Stimulated activated CD8-positive, alpha-beta memory T cell treated with anti-CD3 and anti-CD28 coated beads, Interleukin-2, amount 100 ng/mL, for 1 hour (primary cell): Measurements from ENCODE around the gene IFT52.
"Not testable (repeated sequence)": the region's sequence is repeated elsewhere in the genome, so short reads cannot be mapped to it uniquely, and the experiment has no call there.

Experiments
- DNase-seq, 2 donors: peaks; one replicate each; pipeline ENCODE4 v3.0.0-alpha.2; 2020; ENCODE audit warnings: low read depth in 2 of 2

Gene IFT52

DNA sequence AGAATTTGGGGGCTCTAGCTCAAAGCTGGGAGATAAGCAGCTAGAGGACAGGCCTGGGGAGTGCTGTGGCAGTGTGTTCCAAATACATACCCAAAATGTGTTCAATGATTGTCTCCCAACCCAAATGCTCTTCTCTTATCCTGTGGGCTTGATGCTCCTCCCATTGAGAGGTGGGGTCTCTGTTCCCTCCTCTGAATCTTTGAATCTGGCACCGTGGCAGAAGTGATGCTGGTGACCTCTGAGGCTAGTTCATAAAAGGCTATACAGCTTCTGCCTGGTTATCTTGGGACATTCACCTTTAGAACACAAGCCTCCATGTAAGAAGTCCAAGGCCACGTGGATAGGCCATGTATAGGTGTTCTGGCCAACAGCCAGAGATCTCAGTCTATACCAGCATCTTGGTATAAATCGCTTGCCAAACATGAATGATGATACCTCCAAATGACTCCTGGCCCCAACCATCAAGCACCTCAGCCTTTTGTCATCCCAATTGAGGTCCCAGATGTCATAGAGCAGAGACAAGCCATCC lies 60.3 kb downstream of the IFT52 start:
- no peak for DNase-seq

DNA sequence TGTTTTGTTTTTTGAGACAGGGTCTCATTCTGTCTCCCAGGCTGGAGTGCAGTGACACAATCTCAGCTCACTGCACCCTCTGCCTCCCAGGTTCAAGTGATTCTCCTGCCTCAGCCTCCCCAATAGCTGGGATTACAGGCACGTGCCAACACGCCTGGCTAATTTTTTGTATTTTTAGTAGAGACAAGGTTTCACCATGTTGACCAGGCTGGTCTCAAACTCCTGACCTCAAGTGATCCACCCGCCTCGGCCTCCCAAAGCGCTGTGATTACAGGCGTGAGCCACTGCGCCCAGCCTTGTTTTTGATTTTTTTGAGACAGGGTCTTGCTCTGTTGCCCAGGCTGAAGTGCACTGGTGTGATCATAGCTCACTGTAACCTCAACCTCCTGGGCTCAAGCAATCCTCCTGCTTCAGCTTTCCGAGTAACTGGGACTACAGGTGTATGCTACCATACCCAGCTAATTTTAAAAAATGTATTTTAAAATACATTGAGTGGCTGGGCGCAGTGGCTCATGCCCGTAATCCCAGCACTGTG lies 61.0 kb downstream of the IFT52 start:
- DNase-seq: not testable (repeated sequence)

DNA sequence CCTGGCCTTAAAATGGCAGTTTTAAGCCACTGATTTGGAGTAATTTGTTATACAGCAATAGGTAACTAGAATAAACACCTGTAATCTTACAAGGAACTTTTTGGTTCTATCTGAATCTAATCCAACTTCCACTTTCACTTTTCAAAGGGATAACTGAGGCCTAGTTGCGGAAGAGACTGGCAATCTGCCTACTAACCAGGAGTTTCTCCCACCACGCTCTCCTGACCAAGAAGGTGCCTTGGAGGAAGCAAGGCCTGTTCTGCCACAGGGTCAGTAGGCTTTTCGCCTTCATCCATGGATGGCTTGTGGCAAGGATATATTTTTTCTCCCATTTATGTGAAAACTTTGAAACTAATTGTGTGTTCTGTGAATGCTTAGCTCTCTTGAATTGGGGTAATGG lies 63.2 kb downstream of the IFT52 start:
- no peak for DNase-seq

DNA sequence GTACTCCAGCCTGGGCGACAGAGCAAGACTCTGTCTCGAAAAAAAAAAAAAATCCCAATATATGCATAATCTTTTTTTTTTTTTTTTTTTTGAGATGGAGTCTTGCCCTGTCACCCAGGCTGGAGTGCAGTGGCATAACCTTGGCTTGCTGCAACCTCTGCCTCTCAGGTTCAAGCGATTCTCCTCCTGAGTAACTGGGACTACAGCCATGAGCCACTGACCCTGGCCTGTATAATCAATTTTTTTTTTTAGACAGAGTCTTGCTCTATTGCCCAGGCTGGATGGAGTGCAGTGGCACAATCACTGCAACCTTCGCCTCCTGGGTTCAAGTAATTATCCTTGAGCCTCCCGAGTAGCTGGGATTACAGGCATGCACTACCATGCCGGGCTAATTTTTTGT lies 64.4 kb downstream of the IFT52 start:
- not testable (repeated sequence) for DNase-seq

DNA sequence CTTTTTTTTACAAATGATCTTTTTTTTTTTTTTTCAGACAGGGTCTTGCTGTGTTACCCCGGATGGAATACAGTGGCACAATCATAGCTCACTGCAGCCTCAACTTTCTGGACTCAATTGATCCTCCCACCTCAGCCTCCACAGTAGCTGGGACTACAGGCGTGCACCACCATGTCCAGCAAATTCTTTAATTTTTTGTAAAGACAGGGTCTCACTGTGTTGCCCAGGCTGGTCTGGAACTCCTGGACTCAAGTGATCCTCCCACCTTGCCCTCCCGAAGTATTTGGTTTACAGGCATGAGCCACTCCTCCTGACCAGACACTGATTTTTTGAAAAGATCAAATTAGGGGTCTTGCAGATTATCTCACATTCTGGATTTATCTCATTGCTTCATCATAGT lies 65.2 kb downstream of the IFT52 start:
- no peak for DNase-seq

DNA sequence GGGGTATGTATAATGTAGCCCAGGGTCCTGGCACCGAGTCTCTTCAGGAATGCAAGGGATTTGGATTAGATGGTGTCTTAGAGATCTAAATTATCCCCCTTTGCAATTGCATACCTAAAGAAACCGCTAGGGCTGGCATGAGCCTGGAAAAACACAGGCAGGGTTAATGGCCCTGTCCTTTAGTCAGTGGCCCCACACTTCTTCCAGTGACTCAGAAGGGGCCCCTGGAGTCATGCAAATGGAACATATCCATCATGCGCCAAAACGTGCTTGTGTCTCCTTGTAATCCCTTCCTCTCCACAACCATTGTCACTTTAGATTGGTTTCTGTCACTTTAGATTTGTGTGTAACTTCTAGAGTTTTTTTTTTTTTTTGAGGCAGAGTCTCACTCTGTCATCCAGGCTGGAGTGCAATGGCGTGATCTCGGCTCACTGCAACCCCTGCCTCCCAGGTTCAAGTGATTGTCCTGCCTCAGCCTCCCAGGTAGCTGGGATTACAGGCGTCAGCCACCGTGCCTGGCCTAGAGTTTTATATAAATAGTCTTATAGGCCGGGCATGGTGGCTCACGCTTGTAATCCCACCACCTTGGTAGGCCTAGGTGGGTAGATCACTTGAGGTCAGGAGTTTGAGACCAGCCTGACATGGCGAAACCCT lies 67.5 kb downstream of the IFT52 start:
- DNase-seq: no peak

DNA sequence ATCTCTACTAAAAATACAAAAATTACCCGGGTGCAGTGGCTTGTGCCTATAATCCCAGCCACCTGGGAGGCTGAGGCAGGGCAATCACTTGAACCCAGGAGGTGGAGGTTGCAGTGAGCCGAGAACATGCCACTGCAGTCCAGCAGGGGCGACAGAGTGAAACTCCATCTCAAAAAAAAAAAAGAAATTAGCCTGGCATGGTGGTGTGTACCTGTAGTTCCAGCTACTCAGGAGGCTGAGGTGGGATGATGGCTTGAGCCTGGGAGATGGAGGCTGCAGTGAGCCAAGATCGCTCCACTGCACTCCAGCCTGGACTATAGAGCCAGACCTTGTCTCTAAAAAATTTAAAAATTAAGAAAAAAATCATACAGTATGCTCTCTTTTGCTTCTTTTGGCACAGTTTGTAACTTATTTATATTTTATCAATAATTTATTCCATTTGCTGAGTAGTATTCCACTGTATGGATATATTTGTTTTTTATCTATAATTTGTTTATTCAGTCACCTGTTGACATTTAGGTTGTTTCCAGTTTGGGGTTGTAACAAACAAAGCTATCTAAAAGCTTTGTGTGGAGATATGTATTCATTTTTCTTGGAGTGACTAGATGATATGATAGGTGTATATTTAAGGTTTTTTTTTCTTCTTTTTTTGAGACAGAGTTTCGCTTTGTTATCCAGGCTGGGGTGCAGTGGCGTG lies 68.1 kb downstream of the IFT52 start:
- no peak for DNase-seq

DNA sequence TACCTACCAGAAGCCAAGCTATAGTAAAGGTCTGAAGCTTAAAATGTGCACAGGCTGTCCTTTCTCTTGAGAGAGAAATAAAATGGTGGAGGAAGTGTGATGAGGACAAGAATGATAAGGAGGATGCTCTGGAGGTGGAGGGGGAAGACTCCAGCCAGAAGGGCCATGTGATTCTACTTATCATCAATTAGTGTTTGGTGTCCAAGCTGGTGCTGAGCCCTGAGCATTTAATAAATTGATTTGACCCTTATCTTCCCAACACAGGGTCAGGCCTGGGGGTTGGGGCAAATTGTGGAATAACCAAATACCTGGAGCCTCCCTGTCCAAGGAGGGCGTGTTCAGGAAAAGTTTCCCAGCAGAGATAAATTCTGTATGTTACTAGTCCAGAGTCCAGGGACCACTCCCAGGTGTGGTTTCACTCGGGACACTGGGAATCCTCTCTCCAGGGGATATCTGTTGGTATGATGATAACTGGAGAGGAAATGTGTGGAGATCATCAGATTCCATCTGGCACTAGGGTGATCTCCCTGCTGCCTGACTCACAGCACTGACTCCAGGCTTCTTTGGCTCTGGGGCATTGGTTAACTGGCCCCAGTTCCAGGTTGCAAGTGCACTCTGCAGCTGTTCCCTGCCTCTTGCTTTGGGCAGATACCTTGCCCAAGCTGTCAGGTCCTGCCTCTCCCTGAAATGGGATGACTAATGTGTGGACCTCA lies 72.4 kb downstream of the IFT52 start:
- DNase-seq: no peak

DNA sequence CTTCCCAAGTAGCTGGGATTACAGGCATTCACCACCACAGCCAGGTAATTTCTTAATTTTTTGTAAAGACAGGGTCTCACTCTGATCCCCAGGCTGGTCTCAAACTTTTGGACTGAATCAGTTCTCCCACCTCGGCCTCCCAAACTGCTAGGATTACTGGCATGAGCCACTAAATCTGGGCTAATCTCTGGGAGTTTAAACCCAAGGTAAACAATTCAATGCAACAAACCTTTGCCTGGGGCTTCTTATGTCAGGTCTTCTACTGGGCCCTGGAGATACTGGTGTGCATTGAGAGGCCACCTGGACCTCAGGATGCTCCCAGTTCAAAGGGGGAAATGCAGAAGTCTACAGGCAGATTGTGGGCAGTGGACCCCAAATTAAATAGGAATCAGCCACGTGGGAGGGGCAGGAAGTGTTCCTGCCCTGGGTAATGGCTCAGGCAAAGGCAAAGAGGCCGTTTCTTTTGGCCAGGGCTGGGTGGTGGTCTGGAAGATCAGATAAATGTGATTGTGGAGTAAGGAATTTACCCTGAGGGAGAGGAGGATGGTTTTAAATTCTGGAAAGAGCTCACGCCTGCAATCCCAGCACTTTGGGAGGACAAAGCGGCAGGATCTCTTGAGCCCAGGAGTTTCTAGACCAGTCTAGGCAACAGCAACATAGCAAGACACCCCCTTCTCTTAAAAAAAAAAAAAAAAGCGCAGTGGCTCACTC lies 74.9 kb downstream of the IFT52 start:
- no peak for DNase-seq

DNA sequence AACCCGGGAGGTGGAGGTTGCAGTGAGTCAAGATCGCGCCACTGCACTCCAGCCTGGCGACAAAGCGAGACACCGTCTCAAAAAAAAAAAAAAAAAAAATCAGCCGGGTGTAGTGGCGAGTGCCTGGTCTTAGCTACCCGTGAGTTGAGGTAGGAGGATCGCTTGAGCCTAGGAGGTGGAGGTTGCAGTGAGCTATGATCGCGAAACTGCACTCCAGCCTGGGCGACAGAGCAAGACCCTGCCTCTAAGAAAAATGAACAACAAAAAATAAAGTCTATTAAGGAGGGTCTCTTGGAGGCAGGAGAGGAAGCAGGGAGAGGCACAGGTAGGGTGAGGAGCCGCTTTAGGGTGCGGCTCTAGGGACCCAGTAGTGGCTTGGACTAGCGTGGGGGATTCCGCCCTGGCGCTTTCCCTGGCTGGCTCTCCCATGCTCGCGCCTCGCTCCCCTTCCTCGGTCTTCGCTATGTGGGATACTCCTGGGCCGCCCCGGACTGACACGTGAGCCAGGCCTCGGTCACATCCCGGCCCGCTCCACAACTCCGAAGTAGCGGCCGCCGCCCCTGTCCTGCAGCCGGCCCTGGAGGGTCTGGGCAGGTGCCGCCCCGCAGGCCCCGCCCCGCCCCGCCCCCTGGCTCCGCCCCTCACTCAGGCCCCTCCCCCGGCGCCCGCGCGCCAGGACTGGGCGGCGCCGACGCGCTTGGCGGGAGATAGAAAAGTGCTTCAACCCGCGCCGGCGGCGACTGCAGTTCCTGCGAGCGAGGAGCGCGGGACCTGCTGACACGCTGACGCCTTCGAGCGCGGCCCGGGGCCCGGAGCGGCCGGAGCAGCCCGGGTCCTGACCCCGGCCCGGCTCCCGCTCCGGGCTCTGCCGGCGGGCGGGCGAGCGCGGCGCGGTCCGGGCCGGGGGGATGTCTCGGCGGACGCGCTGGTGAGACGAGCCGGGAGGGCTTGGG lies 75.9 kb downstream of the IFT52 start, which contains the start of gene MYBL2:
Gene MYBL2 (plus strand): TSS at position 739 of the 953 bp plus-strand sequence. CDS start 170 bp downstream, at position 909.
- peak; percentile 24 to 40 for DNase-seq

DNA sequence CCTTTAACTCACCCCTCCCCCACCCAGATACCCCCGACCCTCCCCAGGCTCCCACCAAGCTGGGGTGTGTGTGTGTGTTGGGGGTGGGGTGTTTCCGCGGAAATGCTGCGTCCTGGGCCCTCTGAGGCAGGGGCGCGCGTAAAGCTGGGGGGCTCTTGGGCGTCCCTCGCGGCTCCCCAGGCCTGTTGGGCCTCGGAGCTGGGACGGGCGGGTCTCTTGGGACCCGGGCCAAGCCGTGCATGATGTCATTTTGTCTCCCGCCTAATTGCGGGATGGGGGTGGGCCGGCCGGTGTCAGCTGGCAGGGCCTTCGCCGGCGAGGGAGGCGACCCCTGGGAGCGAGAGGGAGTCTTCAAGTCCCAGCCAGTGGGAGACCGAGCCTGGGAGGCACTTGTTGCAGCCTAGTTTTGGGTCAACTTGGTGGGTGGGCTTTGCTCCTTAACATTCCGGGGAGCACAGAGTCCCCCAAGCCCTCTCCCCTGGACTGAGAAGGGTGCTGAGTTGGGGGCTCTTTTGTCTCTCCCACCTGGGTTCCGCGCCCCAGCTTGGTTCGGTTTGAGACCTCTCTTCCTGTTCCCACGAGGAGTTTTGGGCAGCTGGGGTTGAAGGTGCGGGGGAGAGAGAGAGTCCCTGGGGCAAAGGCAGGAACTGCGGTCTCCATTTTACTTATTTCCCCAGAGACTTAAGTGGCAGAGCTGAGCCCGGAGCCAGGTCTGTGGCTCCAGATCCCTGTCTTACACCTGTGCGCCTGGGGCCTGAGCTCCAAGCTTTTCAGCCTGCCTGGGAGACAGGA lies 76.8 kb downstream of the IFT52 start:
- DNase-seq: no peak

DNA sequence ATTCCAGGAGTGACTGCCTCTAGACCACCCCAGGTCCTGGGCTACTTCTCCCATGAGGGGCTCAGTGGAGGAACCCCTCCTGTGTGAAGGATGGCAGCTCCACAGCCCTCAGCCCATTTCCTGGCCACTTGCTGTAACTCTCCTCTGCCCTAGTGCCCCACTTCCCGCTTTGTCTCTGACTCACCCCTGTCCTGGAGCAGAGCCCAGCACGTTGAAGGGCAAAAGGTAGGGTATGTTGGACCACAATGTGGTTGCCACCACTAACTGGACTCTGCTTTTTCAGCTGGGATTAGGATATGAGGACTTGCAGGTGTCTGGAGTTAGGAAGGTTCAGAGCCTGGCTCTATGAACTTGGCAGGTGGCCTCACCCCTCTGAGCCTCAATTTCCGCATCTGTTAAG lies 78.6 kb downstream of the IFT52 start:
- DNase-seq: no peak

DNA sequence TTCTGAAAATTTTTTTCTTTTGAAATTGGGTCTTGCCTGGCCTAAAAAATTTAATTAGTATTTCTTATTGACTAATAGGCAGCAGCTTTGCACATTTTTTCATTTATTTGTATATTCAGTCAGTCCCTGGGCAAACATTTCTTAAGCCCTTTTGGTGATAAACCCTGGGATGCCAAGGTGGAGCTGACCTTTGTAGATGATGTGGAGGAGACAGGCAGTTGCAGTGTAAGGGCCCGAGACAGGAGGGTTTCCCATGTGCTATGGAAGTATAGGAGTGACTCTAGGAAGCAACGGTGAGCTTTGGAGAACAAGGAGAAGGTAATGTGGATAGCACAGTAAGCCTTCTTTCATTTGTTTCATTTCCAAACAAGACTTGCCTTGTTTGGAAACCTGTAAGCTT lies 79.7 kb downstream of the IFT52 start:
- DNase-seq: no peak

DNA sequence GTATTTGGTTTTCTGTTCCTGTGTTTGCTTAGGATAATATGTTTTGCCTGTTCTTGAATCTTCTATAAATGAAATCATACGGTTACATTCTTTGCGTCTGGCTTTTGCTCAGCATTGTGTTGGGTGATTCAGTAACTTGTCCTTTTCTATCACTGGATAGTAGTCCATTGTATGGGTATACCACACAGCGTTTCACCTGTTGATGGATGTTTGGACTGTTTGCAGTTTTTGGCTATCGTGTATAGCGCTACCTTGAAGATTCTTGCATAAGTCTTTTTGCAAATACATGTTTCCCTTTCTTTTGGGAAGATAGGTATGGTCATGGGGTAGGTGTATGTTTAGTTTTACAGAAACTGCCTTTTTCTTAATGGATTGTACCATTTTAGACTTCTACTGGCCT lies 85.6 kb downstream of the IFT52 start:
- DNase-seq: no peak

DNA sequence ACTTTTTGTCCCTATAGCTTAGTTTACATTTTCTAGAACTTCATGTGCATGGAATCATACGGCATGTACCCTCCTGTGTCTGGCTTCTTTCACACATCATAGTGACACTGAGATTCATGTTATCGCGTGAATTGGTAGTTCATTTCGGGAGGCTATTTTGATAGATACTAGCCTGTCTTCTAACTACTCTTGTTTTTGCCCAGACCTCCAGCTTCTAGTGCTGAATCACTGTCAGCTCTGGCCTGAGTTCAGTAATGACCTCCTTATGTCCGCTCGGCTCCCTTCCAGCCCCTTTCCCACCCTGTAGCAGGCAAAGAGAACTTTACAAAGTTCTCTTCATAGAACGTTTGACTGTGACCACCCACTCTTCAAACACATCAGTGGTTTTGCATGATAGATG lies 90.2 kb downstream of the IFT52 start:
- DNase-seq: no peak

DNA sequence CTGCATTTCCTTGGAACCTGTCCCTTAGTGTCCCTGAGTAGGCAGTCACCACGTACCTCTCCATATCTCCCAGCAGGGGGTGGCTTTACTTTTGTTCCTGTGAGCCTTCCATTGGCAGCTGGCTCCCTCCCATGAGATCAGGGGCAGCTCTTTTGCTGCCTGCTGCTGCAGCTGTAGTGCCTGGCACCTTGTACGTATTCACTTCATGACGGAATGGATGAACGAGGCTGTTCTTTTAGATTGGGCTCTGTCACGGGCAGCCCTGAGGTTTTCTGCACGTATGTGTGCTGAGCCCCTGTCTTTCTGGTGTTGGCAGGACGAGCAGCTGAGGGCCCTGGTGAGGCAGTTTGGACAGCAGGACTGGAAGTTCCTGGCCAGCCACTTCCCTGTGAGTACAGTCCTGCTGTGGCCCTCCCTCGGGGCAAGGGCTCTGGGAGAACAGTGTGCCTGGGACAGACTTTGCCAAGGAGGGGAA lies 90.8 kb downstream of the IFT52 start:
- no peak for DNase-seq

DNA sequence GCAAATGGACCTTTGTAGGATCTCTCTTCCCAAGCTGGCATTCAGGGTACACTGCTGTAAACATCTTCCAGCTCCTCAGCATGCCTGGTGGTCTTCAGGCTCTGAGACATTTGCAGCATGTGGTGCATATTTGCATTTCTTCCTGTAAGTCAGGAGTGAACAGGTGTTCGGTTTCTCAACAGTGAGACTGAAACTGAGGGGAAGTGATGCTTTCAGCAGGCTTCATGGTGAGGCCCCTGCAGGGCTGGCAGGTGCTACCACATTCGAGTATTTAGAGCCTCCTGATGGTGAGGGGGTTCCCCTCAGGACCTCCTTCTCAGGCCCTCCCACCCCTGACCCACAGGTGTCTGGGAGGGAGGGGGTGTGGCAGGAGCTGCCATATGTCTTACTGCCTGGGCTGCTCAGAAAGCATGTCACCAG lies 91.3 kb downstream of the IFT52 start:
- DNase-seq: no peak

DNA sequence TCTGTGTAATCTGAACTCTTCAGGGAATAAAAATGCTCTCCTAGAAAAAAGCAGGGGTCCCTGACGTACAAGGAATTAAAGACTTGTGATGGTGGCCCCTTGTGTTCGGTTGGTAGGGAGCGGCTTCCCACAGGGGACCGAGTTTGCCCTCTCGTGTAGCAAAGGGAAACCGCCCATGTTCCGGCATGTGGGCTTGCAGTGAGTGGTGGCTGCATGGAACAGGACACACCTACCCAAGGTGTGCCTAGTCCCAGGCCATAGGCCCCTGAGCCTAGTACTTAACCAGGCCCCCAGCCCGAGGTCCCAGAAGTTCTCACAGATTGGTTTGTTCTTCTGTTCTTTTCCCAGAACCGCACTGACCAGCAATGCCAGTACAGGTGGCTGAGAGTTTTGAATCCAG lies 91.7 kb downstream of the IFT52 start:
- no peak for DNase-seq

DNA sequence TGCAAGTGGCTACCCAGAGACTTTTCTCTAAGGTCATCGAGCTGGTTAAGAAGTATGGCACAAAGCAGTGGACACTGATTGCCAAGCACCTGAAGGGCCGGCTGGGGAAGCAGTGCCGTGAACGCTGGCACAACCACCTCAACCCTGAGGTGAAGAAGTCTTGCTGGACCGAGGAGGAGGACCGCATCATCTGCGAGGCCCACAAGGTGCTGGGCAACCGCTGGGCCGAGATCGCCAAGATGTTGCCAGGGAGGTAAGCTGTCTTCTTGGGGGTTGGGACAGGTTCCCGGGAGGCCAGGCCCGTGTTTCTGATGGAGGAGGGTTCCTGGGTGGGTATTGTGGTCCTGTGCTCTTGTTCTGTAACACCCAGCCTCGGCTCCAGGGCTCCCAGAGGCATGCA lies 96.1 kb downstream of the IFT52 start:
- DNase-seq: no peak

DNA sequence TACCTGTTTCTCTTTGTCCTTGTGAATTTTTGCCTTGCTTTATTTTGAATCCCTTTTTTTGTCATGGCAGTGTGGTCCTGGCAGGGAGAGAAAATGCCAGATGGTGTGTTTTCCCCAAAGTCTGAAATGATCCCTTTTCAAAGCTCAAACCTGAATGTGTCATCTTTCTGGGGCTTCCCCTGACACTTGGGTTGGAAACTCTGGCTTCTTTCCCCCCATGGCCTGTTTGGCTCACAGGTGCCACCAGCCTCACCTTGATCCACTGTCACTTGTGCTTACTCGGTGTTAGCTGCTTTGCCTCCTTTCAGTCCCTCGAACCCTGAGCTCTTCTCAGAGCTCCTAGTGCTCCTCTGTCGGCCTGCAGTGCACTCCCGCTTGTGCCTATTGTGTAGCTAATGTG lies 98.4 kb downstream of the IFT52 start:
- DNase-seq: no peak
